Measurements from ENCODE around the gene SOD3.

- TF ChIP-seq REST (IDR thresholded peaks at IDR 0.05; ENCODE audit: insufficient read depth in 1 of 2, low read depth in 2 of 2, low read length in 2 of 2) (no peak), TAF1 (IDR thresholded peaks at IDR 0.05; ENCODE audit: borderline replicate concordance, insufficient read depth, low read length) (no peak), POLR2AphosphoS5 (IDR thresholded peaks at IDR 0.05; ENCODE audit: low read depth, low read length) (no peak), SIN3A (IDR thresholded peaks at IDR 0.05; ENCODE audit: borderline replicate concordance, insufficient read depth, low read length) (no peak), FOXP2 (optimal IDR thresholded peaks at IDR 0.05; ENCODE audit: borderline replicate concordance, extremely low read depth, extremely low read length, insufficient read depth) (no peak)
Observed at GRCh38 chr4:24775750-24776149, 19.6 kb upstream of the SOD3 start.

All from PFSK-1 (cell line).